K562 (cell line): ENCODE data around the gene APCDD1L. TPM values are rescaled to one million over a fixed set of nuclear protein-coding genes. Genes with fewer than 3 reads are reported as not detected.

Experiments
- CTCF ChIP-seq, 3 experiments: IDR thresholded peaks in 2 of 3; conservative IDR thresholded peaks in 1 of 3; 2 replicates each; pipeline ENCODE4 v1.5.1; 2011 to 2012; ENCODE audit warnings: low read length in 3 of 3, mild to moderate bottlenecking in 3 of 3, control low read depth in 2 of 3, improper control_type of control experiment in 1 of 3, inconsistent platforms in 1 of 3, low read depth in 1 of 3, mixed read lengths in 1 of 3, moderate library complexity in 1 of 3; ENCODE audit not compliant: insufficient read depth in 2 of 3
- FOXK2 ChIP-seq, 2 experiments: fragments of 450-650 bp; IDR thresholded peaks in 1 of 2; conservative IDR thresholded peaks in 1 of 2; 2 replicates each; pipeline ENCODE4 v1.6.1; 2016; ENCODE audit warnings: low read depth in 2 of 2, mild to moderate bottlenecking in 1 of 2
- HOMEZ ChIP-seq: fragments of 250-450 bp; sonication (Bioruptor Pico); IDR thresholded peaks from 2 replicates; pipeline ENCODE4 v1.4.0; 2020; ENCODE audit warnings: mild to moderate bottlenecking, moderate library complexity
- OTX1 ChIP-seq: fragments of 450-650 bp; formaldehyde crosslinking; IDR thresholded peaks from 2 replicates; pipeline ENCODE4 v1.4.0; 2022; ENCODE audit warnings: mild to moderate bottlenecking
- ZNF175 ChIP-seq: fragments of 200-800 bp; sonication (Bioruptor generic); IDR thresholded peaks from 2 replicates; pipeline ENCODE4 v1.6.1; 2016; ENCODE audit warnings: low read depth, mild to moderate bottlenecking, missing genetic modification characterization, missing compliant biosample characterization
- ZNF24 ChIP-seq: fragments of 450-650 bp; IDR thresholded peaks from 2 replicates; pipeline ENCODE4 v1.6.1; 2016
- polyA plus RNA-seq, 8 experiments: library from polyadenylated mRNA; depleted of rRNA in 4 of 8; stranded (reverse) in 5 of 8; unstranded in 3 of 8; fragments of >200 nt; fragmentation: Nextera tagmentation in 2 of 8; fragmentation: Illumina TruSeq in 1 of 8; extraction: Ambion mirVana in 2 of 8; extraction: Trizol in 1 of 8; gene quantifications; 2 replicates each; pipeline versions ENCODE4 v1.2.1 to v1.2.3, GENCODE V29; 2011 to 2014; ENCODE audit warnings: inconsistent platforms in 1 of 8, missing spikeins in 1 of 8
- total RNA-seq, 7 experiments: library from RNA; depleted of rRNA in 6 of 7; stranded (reverse); fragments of >200 nt in 6 of 7; fragmentation: Illumina TruSeq in 2 of 7; extraction: Trizol in 2 of 7; gene quantifications; 2 replicates each; pipeline versions ENCODE4 v1.2.1 to v1.2.3, GENCODE V29; 2011 to 2021; ENCODE audit warnings: low replicate concordance in 1 of 7

APCDD1L gene
- total and polyA plus RNA-seq, 9 of the 15 experiments (the other 6 are each of a cell fraction or from before 2014, with no cell fraction given), result not detected

GRCh38 chr20:58461104-58461503 is 54.1 kb downstream of the APCDD1L start (continued):
- TF ChIP-seq HOMEZ (CRISPR knock-in tag), result no peak
- no peak for TF ChIP-seq OTX1 (CRISPR knock-in tag)
- TF ChIP-seq ZNF24, result no peak
- no peak for TF ChIP-seq ZNF175
- TF ChIP-seq CTCF (IDR thresholded peaks at IDR 0.05 in 2 of 3, conservative IDR thresholded peaks at IDR 0.05 in 1 of 3; ENCODE audit: insufficient read depth in 2 of 3, low read depth in 1 of 3, low read length in 3 of 3), result no peak
- no peak for TF ChIP-seq FOXK2 (conservative IDR thresholded peaks at IDR 0.05 in 1 of 2, IDR thresholded peaks at IDR 0.05 in 1 of 2; ENCODE audit: low read depth in 2 of 2)
- TF ChIP-seq, all 486 proteins: peak for 0
